Dedifferentiated amniotic fluid mesenchymal stem cell (primary cell): ENCODE data around the gene TRIM7.

Experiments used
- DNase-seq: peaks from one replicate; pipeline ENCODE4 v3.0.0-alpha.2; 2016; ENCODE audit errors: extremely low spot score

The TRIM7 gene

GRCh38 chr5:181204826-181205760, at the start of gene TRIM7:
Gene TRIM7 (minus strand): TSS chr5:181205196. CDS start chr5:181205110, 86 bp downstream.
- DNase-seq = no peak

GRCh38 chr5:181248277-181248676, 43.3 kb upstream of the TRIM7 start:
- no peak for DNase-seq

DNA sequence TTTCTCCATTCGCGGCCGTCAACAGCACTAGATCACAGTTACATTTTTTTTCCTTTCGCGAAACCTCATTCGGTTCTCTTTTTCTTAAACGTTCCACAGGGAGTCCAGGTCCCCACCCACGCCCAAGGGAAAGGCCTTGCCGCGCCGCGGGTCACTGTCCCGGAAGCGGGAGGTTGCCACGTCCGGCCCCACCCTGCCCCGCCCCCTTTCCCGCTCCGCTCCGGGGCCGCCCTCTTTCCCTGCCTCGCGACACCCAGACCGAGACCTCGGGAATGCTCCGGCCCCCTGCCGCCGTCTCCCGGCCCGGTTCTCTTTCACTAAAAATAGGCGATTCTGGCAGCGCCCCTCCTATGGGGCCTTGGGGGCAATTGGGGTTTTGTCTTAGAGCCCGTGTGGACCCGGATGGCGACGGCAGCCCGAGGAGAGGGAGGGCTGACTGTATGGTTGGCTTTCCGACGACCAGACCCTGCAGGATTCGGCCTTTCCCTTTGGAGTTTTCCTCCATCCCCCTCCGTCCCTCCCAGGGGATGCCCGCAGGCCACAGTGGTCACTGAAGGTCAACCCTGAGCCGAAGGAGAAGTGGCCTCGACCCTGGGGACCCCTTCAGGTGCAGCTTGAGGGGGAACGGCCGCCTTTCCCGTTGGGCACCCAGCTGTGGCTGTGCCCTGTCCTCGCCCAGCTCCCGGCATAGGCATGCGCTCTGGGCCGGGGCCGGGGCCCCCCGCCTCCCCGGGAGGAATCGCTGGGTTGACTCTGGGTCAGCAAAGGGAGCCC, 41.5 kb upstream of the TRIM7 start:
- DNase-seq = peak; percentile 83

DNA sequence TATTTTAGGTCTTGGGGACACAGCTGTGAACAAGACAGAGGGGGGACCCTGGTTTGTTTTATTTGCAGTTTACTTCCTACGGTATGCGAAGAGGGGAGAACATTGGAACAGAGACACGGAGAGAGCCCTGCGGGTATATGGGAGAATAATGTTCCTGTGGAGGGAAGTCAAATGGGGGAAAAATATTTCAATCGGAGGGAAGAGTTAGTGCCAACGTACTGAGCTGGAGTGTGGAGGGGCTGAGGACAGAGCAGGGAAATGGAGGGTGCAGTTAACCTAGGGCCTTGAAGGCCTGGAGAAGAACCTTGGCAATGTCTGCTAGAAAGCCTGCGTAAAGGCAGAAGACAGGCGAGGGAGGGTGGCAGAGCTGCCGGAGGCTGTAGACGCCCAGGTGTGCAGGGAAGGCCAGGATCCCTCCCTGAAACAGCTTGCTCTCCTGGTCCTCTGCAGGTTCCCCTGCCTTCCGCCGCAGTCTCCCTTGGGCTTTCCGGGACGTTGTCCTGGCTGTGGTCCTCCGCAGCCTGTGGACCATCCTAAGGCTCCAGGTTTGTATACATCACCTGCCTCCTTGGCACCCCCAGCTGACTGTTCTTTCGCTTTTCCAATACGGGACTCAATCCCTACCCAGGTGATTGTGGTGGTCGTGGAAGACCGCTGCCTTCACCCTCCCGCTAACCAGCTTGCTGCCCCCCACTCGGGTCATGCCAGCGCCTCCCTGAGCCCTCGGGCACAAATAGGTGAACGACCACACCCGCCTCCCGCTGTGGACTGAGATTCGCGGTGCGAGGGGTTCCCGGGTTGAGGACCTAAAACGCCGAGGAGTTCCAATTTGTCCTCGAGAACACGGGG, 40.7 kb upstream of the TRIM7 start:
- DNase-seq = no peak

- DNase-seq = peak; percentile 85
These were observed 38.8 kb upstream of the TRIM7 start, which contains the start of gene RACK1 for GRCh38 chr5:181243564-181244343. Gene RACK1 (minus strand): TSS chr5:181243906. CDS start chr5:181243800, 106 bp downstream.

DNA sequence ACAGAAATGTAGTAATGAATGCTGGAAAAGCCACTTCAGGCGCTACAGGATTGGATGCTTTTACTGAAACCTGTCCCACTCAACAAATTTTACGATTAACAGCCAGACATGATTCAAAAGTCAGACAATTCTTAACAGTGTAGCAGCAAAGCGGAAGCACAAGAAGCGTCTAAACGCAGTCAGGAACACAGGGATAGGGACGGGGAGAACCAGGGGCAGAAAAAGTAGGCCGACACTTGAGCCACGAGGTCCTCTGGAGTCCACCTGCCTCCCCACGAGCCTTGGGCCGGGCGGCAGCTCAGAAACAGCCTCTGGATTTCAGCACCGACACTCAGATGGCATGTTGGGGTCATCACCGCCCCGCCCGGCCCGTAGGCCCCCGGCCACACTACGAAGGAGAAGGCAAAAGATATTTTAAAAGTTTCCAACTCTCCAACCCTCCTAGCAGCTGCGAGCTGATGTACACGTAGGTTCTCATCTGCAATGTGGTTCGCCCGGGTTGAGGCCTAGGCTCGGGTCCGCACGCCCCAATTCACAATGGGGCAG, 38.1 kb upstream of the TRIM7 start:
- DNase-seq = no peak

DNA sequence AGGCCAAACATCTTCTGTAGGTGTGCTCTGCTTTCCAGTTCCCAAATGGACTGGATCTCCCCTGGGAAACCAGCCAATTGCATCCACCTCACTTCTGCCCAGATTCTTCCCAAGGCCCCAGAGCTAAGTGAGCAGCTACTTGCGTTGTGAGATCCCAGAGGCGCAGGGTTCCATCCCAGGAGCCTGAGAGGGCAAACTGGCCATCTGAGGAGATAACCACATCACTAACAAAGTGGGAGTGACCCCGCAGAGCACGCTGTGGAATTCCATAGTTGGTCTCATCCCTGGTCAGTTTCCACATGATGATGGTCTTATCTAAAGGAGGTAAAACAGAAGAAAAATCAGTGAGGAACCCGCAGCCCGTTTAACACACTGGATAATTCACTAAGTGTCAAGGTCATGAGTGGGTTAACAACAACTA, 37.0 kb upstream of the TRIM7 start:
- no peak for DNase-seq

- peak; percentile 62 for DNase-seq
These were observed 36.5 kb upstream of the TRIM7 start for GRCh38 chr5:181241393-181241975.

DNA sequence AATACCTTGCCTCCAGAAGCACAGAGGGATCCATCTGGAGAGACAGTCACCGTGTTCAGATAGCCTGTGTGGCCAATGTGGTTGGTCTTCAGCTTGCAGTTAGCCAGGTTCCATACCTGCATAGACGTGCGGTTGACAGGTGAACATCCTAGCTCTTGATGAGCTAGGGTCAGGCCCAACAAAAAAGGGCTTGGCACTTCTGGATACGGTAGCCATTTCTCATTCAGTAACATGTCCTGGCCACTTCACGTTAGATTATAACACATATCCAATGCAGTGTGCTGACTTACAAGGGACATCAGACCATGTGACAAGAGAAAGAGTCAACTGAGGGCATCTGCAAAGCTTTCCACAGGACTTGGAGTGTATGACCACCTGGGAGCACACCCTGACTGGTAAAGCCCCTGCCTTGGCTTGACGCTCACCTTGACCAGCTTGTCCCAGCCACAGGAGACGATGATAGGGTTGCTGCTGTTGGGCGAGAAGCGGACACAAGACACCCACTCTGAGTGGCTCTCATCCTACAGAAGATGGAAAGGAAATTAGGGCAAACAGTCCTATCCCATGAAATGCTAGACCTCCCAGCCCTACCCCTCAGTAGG, 34.2 kb upstream of the TRIM7 start:
- DNase-seq = no peak

DNA sequence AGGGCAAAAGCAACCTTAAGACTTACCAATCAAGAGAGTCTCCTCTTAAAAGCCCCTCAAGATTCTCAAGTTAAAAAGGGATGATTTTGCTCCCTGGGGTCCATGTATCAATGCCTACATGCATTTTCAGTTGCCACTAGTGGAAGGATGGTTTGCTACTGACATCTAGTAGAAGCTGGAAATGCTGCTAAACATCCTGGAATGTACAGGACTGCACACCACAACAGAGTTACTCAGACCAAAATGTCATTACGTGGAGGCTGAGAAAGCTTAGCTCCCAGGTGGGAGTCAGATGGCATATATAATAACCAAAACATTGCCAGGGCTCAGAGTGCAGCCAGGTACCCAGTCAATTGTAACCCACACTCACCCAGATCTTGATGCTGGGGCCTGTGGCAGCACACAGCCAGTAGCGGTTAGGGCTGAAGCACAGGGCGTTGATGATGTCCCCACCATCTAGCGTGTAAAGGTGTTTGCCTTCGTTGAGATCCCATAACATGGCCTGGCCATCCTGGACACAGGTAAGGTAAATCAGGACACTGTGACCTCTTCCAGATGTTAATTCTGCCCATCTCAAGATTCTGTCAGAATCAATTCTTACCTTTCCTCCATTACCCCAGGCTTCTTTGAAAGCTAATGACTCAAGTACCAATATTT, 32.9 kb upstream of the TRIM7 start:
- no peak for DNase-seq

DNA sequence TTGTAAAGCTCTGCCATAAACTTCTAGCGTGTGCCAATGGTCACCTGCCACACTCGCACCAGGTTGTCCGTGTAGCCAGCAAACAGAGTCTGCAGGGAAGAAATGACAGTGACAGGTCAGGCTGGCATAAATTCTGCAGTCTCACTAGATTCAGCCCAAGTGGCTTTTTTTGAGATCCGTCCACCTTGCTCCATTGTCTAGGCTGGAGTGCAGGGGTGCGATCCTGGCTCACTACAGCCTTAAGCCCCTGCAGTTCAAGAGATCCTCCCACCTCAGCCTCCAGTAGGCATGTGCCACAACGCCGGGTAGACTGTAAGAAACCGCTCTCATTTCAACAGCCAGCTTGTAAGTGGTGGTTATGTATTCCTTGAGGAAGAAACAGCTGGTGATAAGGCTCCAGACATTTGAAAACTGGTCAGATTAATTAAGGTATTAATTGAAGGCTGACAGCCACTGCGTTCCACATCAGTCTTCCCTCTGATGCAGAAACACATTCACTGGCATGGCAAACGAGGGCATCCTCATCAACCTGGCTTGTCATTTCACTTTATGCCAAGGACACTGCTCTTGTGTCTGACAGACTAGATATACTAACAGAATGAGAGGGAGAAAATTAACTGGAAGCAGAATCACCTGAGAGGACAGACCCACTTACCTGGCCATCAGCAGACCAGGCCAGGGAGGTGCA, 32.1 kb upstream of the TRIM7 start:
- DNase-seq = no peak

DNA sequence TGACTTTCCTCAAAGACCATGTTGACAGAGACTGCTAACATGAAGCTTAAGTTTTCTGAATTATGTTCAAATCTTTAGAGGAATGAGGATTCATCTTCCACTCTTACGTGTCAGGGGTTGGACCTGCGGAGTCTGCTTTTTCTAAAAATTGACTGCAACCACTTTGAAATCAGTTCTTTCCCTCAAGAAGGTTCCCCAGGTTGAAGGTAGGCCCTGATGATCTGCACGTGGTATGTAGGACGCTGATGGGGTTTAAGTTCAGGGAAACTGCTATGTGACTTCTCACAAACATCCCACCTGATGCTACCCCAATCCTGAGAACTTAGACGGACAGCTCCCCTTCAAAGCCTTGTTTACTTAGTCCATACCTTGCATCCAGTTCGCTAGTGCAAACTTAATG, 31.5 kb upstream of the TRIM7 start:
- no peak for DNase-seq

DNA sequence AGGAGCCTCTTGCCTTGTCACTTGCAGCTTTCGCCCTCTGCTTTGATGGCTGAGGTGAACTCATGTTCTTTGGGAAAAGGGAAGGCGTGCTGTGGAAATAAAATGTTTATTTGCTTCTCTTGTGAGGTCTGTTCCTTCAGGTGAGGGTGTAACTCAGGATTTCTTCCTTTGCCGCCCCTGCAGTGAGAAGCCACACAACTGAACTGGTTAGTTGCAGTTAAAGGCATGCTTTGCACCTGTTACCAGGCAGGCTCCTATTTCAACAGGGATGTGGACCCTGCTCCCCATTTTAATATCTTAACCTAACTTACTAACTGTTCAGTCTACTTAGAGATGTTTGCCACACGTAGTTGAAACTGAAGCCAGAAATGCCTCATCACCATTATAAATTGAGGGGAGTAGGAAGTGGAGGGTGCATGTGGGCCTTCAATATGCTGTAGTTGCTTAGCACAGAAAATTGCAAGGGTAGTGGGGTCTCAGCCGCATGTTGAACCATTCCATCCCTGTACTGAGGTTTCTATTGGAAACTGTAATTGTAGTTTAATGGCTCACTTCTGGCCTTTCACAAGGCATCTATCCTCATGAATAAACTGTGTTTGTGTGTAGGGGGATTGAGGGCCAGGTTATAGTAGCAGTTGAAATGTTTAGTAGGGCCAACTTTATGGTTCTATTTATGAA, 30.8 kb upstream of the TRIM7 start:
- no peak for DNase-seq

DNA sequence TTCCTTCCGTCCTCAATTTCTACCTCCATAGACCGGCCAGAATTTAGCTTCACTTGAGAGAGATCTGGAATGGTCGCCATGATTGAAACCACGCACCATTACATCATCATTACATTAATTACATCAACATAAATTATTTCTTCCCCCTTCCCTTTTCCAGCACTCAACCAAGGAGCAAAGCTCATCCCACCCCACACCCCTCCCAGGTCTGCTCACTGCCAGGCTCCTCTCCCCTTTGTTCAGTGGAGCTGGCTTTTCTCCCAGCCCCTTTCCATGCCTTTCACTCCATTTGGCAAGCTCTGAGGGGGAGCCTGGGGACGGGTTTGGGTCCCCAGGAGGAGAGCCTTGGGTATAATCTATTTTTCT, 30.3 kb upstream of the TRIM7 start:
- no peak for DNase-seq

DNA sequence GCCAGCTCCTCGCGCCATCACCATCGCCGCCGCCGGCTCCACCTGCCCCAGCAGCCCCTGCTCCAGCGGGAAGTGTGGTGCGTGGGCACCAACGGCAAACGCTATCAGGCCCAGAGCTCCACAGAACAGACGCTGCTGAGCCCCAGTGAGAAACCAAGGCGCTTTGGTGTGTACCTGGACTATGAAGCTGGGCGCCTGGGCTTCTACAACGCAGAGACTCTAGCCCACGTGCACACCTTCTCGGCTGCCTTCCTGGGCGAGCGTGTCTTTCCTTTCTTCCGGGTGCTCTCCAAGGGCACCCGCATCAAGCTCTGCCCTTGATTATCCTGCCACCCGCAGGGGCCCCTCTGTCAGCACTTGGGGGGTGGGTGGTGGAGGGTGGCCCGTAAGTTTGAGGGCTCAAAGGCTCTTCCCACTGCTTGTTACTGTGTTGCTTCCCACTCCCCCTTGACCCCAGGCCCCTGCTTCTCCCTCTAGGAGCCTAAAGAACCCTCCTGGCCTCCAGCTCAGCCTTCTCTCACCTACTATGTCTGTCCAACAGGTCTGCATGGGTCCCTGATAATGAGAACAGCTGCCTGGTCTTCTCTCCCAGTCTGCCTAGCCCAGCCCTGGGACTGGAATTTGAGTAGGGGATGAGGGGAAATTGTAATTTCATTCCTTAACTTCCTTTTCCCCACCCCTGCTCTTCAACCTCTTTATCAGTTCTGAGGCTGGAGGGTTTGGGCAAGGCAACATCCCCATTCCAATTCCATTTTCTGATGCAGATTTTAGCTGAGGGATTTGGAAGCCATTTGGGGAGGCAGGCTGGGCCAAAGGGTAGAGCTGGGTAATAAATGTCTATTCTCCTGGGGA, 29.7 kb upstream of the TRIM7 start:
- DNase-seq = no peak

DNA sequence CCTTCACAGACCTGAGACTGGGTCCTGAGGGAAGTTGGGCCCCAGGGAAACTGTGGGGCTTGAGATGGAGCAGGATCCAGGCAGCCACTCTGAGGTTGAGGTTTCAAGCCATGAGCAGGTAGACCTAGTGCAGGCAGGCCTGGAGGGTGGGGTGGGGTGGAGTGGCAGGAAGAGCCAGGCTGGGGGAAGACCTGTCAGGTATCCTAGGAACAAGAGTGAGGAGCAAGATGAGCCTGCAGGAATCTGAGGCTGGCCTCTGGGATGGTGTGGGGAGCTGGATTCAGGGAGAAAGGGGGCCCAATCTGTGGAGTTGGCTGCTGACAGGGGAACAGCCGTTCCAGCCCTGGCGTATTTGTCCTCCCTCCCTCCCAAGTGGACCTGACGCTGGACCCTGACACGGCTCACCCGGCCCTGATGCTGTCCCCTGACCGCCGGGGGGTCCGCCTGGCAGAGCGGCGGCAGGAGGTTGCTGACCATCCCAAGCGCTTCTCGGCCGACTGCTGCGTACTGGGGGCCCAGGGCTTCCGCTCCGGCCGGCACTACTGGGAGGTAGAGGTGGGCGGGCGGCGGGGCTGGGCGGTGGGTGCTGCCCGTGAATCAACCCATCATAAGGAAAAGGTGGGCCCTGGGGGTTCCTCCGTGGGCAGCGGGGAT, 28.9 kb upstream of the TRIM7 start:
- DNase-seq = no peak
